ENCODE measurements around the gene ALDOA. TPM values are rescaled to one million over a fixed set of nuclear protein-coding genes. Genes with fewer than 3 reads are reported as not detected.
"Not testable (repeated sequence)": the region's sequence is repeated elsewhere in the genome, so short reads cannot be mapped to it uniquely, and the experiment has no call there.

ALDOA gene
- total RNA-seq, 2 donors from 2014 or later, result 857 to 918 TPM

DNA sequence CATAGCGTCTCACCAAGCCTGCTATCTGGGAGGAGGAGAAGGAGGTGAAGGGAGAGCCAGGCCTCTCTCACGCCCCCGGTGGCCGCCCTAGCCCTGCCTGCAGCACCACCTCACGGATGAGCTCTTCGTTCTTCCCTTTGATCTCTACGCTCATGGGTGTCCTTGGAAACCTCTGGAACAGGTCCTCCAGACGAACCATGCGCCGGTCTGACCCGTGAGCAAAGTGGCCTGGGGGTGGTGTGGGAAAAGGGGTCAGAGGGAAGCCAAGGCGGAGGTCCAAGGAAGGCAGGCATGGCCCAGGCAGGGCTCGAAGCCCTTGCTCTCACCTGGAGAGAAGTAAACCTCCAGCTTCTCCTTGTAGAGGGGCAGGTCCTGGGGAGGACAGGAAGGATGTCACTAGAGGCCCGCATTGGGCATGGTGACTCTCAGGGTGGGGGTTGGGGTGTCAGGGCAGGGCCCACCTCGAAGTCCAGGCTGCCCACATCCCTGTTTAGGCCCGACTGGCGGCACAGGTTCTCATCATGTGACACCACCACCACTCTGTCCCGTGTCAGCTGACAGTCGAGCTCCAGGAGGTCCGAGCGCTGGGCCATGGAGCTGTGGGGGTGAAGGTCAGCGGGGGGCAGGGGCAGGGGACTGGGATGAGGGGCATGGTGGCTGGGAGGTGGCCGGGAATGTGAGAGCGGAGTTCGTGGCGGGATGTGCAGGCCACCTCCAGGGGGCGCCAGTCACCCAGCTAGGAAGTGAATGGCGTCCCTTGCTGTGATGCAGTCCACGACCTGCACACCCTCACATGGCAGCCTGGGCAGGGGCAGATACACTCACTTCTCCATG, 46.9 kb downstream of the ALDOA start:
- Mint-ChIP-seq H3K27me3 (ENCODE audit: low read depth) (no peaks in the 10 kb centered on the region), H3K4me1 (ENCODE audit: low read depth) (peaks cover 10% of the 10 kb centered on the region), H3K36me3 (ENCODE audit: insufficient read depth in 2 of 2) (peaks cover 0 to 2% of the 10 kb centered on the region in 2 donors), H3K9me3 (no peaks in the 10 kb centered on the region), H3K4me3 (no peak overlapping the region), H3K27ac (no peak overlapping the region)
- ATAC-seq (replicated peaks in 1 of 2), result peak; percentile 71
- peak; percentile 69 to 78 for DNase-seq

DNA sequence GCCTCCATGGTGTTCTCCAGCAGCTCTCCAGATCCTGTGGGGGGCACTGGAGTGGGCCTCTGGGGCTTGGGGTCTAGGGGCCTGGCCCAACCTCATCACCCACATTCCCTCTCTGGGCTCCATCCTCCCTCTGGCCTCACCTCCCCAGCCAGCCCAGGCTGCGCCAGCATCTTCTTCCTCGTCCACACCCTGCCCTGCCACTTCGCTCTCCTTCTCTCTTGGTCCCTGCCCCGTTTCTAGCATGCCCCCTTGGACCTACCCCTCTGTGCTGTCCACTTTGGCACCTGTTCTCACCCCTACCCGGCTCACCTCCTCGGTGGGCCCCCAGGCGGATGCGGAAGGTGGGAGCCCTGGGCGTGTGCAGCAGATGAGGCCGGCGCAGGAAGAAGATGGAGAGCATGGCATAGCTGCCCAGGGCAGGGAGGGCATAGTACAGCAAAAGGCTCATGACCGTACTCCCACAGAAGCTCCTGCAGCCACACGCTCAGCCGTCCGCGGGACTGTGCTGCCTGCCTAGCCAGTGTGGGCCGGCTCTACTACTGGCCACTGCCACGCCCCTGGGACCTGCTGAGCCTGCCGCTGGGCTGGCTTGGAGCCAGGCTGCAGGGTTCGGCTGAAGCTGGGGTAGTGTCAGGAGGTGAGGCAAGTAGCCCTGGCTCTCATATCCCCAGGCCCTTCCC, 47.6 kb downstream of the ALDOA start, which contains the start of gene GDPD3:
Gene GDPD3, minus strand, starts transcription at position 507 of the 680 bp plus-strand sequence. Its CDS starts 59 bp downstream, at position 448.
- ATAC-seq (replicated peaks in 1 of 2), result peak in 1 of 2 donors; percentile 12
- no peak within 1 kb of the TSS for H3K27ac Mint-ChIP-seq
- H3K9me3 Mint-ChIP-seq, result no peaks in the 10 kb centered on the region
- peaks cover 10% of the 10 kb centered on the region for H3K4me1 Mint-ChIP-seq (ENCODE audit: low read depth)
- DNase-seq, result no peak
- no peak within 1 kb of the TSS for H3K4me3 Mint-ChIP-seq
- no peaks in the 10 kb centered on the region for H3K27me3 Mint-ChIP-seq (ENCODE audit: low read depth)
- H3K36me3 Mint-ChIP-seq (ENCODE audit: insufficient read depth in 2 of 2), result peaks cover 0 to 2% of the 10 kb centered on the region in 2 donors

DNA sequence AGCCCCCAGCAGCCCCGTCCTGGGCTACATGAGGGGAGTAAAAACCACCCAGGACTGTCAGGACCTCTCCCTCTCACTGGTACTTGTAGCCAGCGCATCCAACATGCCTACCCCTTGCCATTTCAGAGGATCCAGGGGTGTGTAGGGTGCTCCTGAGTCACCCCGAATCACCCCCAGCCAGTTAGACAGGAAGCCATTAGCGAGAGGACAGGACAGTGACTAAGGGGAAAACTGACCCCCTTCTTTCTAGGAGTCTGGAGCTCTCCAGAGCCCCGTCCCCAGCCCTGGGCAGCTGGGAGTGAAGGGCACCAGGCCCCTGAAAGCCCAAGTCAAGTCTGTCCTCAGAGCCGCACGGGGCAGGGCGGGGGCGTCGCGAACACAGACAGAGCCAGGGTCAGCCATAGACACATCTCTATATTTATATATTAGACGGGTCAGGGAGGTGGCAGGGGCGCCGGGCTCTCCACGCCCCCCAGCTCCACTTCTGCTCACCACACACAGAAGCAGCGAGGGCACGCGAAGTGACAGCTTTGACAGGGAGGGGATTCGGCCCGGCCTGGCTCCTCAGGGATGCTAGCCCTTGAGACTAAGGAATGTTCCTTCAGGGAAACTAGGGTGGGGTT, 48.3 kb downstream of the ALDOA start:
- ATAC-seq (replicated peaks in 1 of 2), result peak in 1 of 2 donors; percentile 6
- no peak for DNase-seq
- H3K4me3 Mint-ChIP-seq, result no peak overlapping the region
- peaks cover 0 to 2% of the 10 kb centered on the region in 2 donors for H3K36me3 Mint-ChIP-seq (ENCODE audit: insufficient read depth in 2 of 2)
- H3K9me3 Mint-ChIP-seq, result no peaks in the 10 kb centered on the region
- peaks cover 10% of the 10 kb centered on the region for H3K4me1 Mint-ChIP-seq (ENCODE audit: low read depth)
- H3K27ac Mint-ChIP-seq, result no peak overlapping the region
- H3K27me3 Mint-ChIP-seq (ENCODE audit: low read depth), result no peaks in the 10 kb centered on the region

DNA sequence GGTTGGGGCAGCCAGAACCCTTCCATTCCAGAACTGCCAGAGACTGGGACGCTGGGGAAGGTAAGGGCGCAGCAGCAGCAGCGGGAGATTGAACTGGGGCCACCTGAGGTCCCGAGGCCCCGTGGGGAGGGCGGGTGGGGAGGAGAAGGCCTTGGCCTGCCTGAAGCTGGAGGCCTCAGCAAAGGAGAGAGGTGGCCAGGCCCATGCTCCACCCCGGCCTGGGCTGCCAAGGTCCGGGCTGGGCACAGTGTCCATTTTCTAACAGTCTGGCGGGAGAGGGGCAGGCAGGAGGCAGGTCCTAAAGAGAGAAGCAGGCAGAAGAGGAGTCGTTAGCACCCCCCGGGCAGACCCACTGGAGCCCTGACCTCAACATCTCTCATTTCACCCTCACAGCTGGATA, 48.9 kb downstream of the ALDOA start:
- Mint-ChIP-seq H3K27ac (no peak overlapping the region), H3K36me3 (ENCODE audit: insufficient read depth in 2 of 2) (peaks cover 0 to 6% of the 10 kb centered on the region in 2 donors)

DNA sequence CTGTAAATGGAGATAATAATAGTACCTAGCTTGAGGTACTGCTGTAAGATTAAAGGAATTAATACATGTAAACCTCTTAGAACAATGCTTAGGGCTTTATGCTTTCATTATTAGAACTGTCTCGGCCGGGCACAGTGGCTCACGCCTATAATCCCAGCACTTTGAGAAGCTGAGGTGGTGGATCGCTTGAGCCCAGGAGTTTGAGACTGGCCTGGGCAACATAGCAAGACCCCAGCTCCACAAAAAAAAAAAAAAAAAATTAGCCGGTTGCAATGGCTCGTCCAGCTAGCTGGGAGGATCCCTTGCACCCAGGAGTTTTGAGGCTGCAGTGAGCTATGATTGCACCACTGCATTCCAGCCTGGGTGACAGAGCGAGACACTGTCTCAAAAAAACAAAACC, 49.3 kb downstream of the ALDOA start:
- not testable (repeated sequence) for H3K27ac Mint-ChIP-seq; ATAC-seq (replicated peaks in 1 of 2); H3K4me3 Mint-ChIP-seq; H3K36me3 Mint-ChIP-seq (ENCODE audit: insufficient read depth in 2 of 2); H3K27me3 Mint-ChIP-seq (ENCODE audit: low read depth); H3K9me3 Mint-ChIP-seq; DNase-seq
- H3K4me1 Mint-ChIP-seq (ENCODE audit: low read depth), result peaks cover 11% of the 10 kb centered on the region

More for the DNA sequence above, 48.9 kb downstream of the ALDOA start:
- ATAC-seq (replicated peaks in 1 of 2) (no peak), DNase-seq (no peak)
- H3K4me1 Mint-ChIP-seq (ENCODE audit: low read depth), result peaks cover 10% of the 10 kb centered on the region
- H3K27me3 Mint-ChIP-seq (ENCODE audit: low read depth), result no peaks in the 10 kb centered on the region
- no peaks in the 10 kb centered on the region for H3K9me3 Mint-ChIP-seq
- H3K4me3 Mint-ChIP-seq, result no peak overlapping the region

DNA sequence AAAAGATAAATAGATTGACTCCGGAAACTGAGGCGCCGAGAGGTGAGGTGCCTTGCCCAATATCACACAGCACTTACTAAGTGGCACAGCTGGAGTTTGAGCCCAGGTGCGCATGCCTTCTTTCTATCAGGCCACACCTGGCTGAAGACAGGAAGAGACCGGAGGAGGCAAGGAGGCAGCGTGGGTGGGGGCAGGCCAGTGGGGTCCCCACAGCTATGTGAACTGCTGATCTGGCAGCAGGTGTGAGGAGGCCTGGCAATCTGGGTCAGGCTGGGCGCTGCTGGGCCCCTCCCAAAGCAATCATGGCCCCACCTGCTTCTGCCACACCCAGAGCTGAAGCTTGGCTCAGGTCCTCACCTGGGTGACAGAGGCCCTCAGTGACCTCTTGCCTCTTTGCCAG, 49.7 kb downstream of the ALDOA start:
- H3K4me1 Mint-ChIP-seq (ENCODE audit: low read depth), result peaks cover 15% of the 10 kb centered on the region
- peaks cover 0 to 7% of the 10 kb centered on the region in 2 donors for H3K36me3 Mint-ChIP-seq (ENCODE audit: insufficient read depth in 2 of 2)
- no peak overlapping the region for H3K4me3 Mint-ChIP-seq
- peak in 1 of 2 donors; percentile 19 for ATAC-seq (replicated peaks in 1 of 2)
- DNase-seq, result no peak
- H3K9me3 Mint-ChIP-seq, result no peaks in the 10 kb centered on the region
- no peak overlapping the region for H3K27ac Mint-ChIP-seq
- H3K27me3 Mint-ChIP-seq (ENCODE audit: low read depth), result no peaks in the 10 kb centered on the region

DNA sequence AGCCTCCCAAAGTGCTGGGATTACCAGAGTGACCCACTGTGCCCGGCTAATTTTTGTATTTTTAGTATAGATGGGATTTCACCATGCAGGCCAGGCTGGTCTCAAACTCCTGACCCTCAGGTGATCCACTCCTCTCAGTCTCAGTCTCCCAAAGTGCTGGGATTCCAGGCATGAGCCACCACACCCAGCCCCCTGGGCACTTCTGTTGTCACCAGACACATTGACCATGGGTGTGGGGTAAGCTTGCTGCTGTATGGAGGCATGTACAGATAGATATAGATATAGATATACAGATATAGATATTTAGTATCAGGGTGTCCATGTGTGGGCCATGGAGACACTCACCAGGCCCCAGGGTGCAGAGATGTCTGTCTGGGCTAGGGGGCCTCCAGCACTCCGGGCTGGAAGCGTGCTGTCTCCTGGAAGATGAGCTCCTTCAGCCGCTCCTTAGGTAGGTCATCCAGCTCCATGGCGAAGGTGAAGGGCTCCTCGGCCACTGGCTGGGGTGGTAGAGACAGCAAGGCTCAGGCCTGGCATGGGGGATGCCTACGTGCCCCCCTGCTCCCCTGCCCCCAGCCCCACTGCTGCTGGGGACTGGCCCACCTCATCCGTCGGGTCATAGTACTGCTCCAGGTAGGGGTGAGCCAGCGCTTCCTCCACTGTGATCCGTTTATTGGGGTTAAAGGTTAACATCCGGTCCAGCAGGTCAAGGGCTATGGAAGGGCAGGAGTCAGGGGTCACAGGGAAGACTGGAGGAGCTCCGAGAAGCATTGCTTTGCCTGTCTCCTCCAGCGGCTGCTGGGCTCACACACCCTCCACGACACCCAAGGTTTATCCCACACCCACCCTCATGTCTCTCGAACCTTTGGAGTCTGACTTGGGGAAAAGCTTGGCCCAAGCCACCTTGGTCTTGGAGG, 51.0 kb downstream of the ALDOA start:
- DNase-seq (no peak), ATAC-seq (replicated peaks in 1 of 2) (no peak)
- Mint-ChIP-seq H3K9me3 (no peaks in the 10 kb centered on the region), H3K27me3 (ENCODE audit: low read depth) (no peaks in the 10 kb centered on the region), H3K27ac (no peak overlapping the region), H3K36me3 (ENCODE audit: insufficient read depth in 2 of 2) (peaks cover 0 to 5% of the 10 kb centered on the region in 2 donors), H3K4me3 (no peak overlapping the region), H3K4me1 (ENCODE audit: low read depth) (peaks cover 23% of the 10 kb centered on the region)

DNA sequence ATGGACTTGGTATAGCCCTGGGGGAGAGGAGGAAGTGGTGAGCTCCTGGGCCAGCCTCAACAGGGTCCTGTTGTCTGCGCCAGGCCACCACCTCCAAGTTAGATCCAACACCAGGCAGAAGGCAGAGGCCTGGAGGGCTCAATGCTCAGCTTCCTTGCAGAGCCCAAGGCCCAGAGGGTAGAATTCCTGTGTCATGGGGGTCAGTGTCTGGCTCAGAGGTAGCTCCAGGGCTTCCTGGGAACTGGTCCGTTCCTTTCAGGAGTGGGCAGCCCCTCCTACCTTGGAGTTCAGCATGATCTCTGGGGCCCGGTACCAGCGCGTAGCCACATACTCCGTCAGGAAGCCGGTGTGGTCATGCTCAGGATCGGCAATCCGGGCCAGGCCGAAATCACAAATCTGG, 52.2 kb downstream of the ALDOA start:
- no peaks in the 10 kb centered on the region for H3K9me3 Mint-ChIP-seq
- DNase-seq (no peak), ATAC-seq (replicated peaks in 1 of 2) (no peak)
- H3K4me3 Mint-ChIP-seq, result no peak overlapping the region
- peaks cover 0 to 6% of the 10 kb centered on the region in 2 donors for H3K36me3 Mint-ChIP-seq (ENCODE audit: insufficient read depth in 2 of 2)
- peaks cover 31% of the 10 kb centered on the region for H3K4me1 Mint-ChIP-seq (ENCODE audit: low read depth)
- H3K27me3 Mint-ChIP-seq (ENCODE audit: low read depth), result no peaks in the 10 kb centered on the region
- H3K27ac Mint-ChIP-seq, result no peak overlapping the region

DNA sequence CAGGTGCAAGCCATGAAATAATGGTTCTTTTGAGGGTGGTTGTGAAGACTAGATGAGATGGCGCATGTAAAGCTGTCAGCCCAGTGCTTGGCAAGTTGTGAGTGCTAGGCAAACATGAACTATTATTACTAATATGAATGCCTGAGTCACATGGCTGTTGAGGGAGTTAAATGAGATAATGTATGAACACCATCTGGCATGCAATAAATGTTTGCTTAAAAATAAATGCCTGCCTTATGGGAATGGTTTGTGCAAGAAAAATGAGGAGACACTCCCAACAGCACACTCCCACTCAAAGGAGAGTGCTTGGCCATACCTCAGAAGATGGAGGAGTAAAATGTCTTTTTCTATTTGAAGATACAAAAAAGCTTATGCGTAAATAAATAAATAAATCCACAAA, 53.9 kb downstream of the ALDOA start:
- peaks cover 36% of the 10 kb centered on the region for H3K4me1 Mint-ChIP-seq (ENCODE audit: low read depth)

More for the DNA sequence above, 53.9 kb downstream of the ALDOA start:
- peak overlapping the region; percentile 8 for H3K27ac Mint-ChIP-seq
- no peaks in the 10 kb centered on the region for H3K27me3 Mint-ChIP-seq (ENCODE audit: low read depth)
- H3K36me3 Mint-ChIP-seq (ENCODE audit: insufficient read depth in 2 of 2), result peaks cover 0 to 6% of the 10 kb centered on the region in 2 donors
- peak overlapping the region in 1 of 2 donors; percentile 12 for H3K4me3 Mint-ChIP-seq
- H3K9me3 Mint-ChIP-seq, result no peaks in the 10 kb centered on the region
- ATAC-seq (replicated peaks in 1 of 2), result no peak
- no peak for DNase-seq

Other genes starting within 250 kb of the ALDOA start
- 10 to 100 TPM; 14.8 to 17.8 TPM for gene PAGR1, start 249.6 kb upstream of the ALDOA start, total RNA-seq
- gene MVP, start 245.3 kb upstream of the ALDOA start, total RNA-seq, result 100 to 1,000 TPM; 148 to 161 TPM
- 10 to 100 TPM; 48.7 to 56.0 TPM for gene CDIPT, start 202.5 kb upstream of the ALDOA start, total RNA-seq
- gene SEZ6L2, start 166.2 kb upstream of the ALDOA start, total RNA-seq, result under 1 TPM; 0.31 to 0.44 TPM
- under 1 TPM; 0.82 to 0.93 TPM for gene ASPHD1, start 165.3 kb upstream of the ALDOA start, total RNA-seq
- 10 to 100 TPM; 45.3 to 46.8 TPM for gene KCTD13, start 139.5 kb upstream of the ALDOA start, total RNA-seq
- 10 to 100 TPM; 84.5 to 84.7 TPM for gene TMEM219, start 103.7 kb upstream of the ALDOA start, total RNA-seq
- gene TAOK2, start 91.9 kb upstream of the ALDOA start, total RNA-seq, result 10 to 100 TPM; 31.1 to 35.0 TPM
- 10 to 100 TPM; 38.8 to 45.8 TPM for gene HIRIP3, start 70.1 kb upstream of the ALDOA start, total RNA-seq
- 100 to 1,000 TPM in 1 of 2 donors, 10 to 100 TPM in 1; 98.5 to 116 TPM for gene INO80E, start 69.5 kb upstream of the ALDOA start, total RNA-seq
- under 1 TPM in 1 of 2 donors, not detected in 1; 0.43 TPM for gene DOC2A, start 54.7 kb upstream of the ALDOA start, total RNA-seq
- not detected for gene C16orf92, start 42.6 kb upstream of the ALDOA start, total RNA-seq
- gene TLCD3B, start 34.5 kb upstream of the ALDOA start, total RNA-seq, result 1 to 10 TPM; 4.5 to 6.9 TPM
- 100 to 1,000 TPM; 114 to 124 TPM for gene PPP4C, start 10.2 kb downstream of the ALDOA start, total RNA-seq
- 1 to 10 TPM; 4.2 to 5.8 TPM for gene TBX6, start 26.2 kb downstream of the ALDOA start, total RNA-seq
- gene YPEL3, start 30.5 kb downstream of the ALDOA start, total RNA-seq, result 10 to 100 TPM; 60.2 to 77.8 TPM
- gene GDPD3, start 47.8 kb downstream of the ALDOA start, total RNA-seq, result 10 to 100 TPM; 13.9 to 20.5 TPM
- 100 to 1,000 TPM in 1 of 2 donors, 10 to 100 TPM in 1; 84.8 to 103 TPM for gene MAPK3, start 57.5 kb downstream of the ALDOA start, total RNA-seq
- gene CORO1A, start 117.8 kb downstream of the ALDOA start, total RNA-seq, result 100 to 1,000 TPM; 843 to 987 TPM
- 10 to 100 TPM; 73.7 to 87.3 TPM for gene BOLA2B, start 127.9 kb downstream of the ALDOA start, total RNA-seq
- gene SLX1A, start 128.1 kb downstream of the ALDOA start, total RNA-seq, result 100 to 1,000 TPM in 1 of 2 donors, 10 to 100 TPM in 1; 48.1 to 129 TPM
- gene SULT1A3, start 133.5 kb downstream of the ALDOA start, total RNA-seq, result 10 to 100 TPM; 16.6 to 20.1 TPM
- gene NPIPB13, start 182.7 kb downstream of the ALDOA start, total RNA-seq, result 10 to 100 TPM; 18.5 to 20.4 TPM

All from activated T-cell treated with anti-CD3 and anti-CD28 coated beads, Interleukin-2, amount 50 U/mL, for 72 hours (primary cell).